DLD1 (cell line): ENCODE data around the gene CLEC3B.
"Not testable (repeated sequence)": the region's sequence is repeated elsewhere in the genome, so short reads cannot be mapped to it uniquely, and the experiment has no call there.

Source experiments
- in situ Hi-C: cut with HindIII; loops from 2 replicates; pipeline ENCODE4 v1.10.0; 2017; ENCODE audit warnings: low sequenced_read_pairs

CLEC3B gene

GRCh38 chr3:45060165-45060892 is 34.2 kb downstream of the CLEC3B start:
- in situ Hi-C loops: loop anchor here (25.0 kb wide), 1 partner anchor 177 kb away; the partner anchor contains the start of gene TMEM158

- in situ Hi-C loops: loop anchor here (25.0 kb wide), 1 partner anchor 175 kb away; the partner anchor contains the start of gene TMEM158
These were observed 36.6 kb downstream of the CLEC3B start for GRCh38 chr3:45062697-45063070.

GRCh38 chr3:45064512-45065372 is 38.6 kb downstream of the CLEC3B start:
- in situ Hi-C loops: loop anchor here (25.0 kb wide), 1 partner anchor 173 kb away; the partner anchor contains the start of gene TMEM158

- in situ Hi-C loops: loop anchor here (25.0 kb wide), 1 partner anchor 172 kb away; the partner anchor contains the start of gene TMEM158
These were observed 39.2 kb downstream of the CLEC3B start for GRCh38 chr3:45065373-45065720.

GRCh38 chr3:45066109-45066801 is 40.2 kb downstream of the CLEC3B start:
- in situ Hi-C loops: loop anchor here (25.0 kb wide), 1 partner anchor 171 kb away; the partner anchor contains the start of gene TMEM158

- in situ Hi-C loops: loop anchor here (25.0 kb wide), 1 partner anchor 170 kb away; the partner anchor contains the start of gene TMEM158
These were observed 41.4 kb downstream of the CLEC3B start for GRCh38 chr3:45067486-45067885.

GRCh38 chr3:45067941-45068340 is 41.8 kb downstream of the CLEC3B start:
- in situ Hi-C loops: loop anchor here (25.0 kb wide), 1 partner anchor 169 kb away; the partner anchor contains the start of gene TMEM158

- in situ Hi-C loops: loop anchor here (25.0 kb wide), 1 partner anchor 166 kb away; the partner anchor contains the start of gene TMEM158
These were observed 45.0 kb downstream of the CLEC3B start for GRCh38 chr3:45071075-45071474.

- in situ Hi-C loops: no loop called here
These were observed 49.9 kb downstream of the CLEC3B start for GRCh38 chr3:45075821-45076625.

- in situ Hi-C loops: not testable (repeated sequence)
These were observed 52.2 kb downstream of the CLEC3B start for GRCh38 chr3:45078256-45078655.

GRCh38 chr3:45078910-45079522 is 52.9 kb downstream of the CLEC3B start:
- in situ Hi-C loops: no loop called here

GRCh38 chr3:45079715-45080114 is 53.6 kb downstream of the CLEC3B start:
- in situ Hi-C loops: no loop called here

- in situ Hi-C loops: no loop called here
These were observed 54.7 kb downstream of the CLEC3B start for GRCh38 chr3:45080824-45081223.

GRCh38 chr3:45081506-45082141 is 55.5 kb downstream of the CLEC3B start:
- in situ Hi-C loops: no loop called here

- in situ Hi-C loops: no loop called here
These were observed 56.0 kb downstream of the CLEC3B start for GRCh38 chr3:45082142-45082538.

- in situ Hi-C loops: no loop called here
These were observed 56.9 kb downstream of the CLEC3B start for GRCh38 chr3:45083023-45083422.

- in situ Hi-C loops: no loop called here
These were observed 58.3 kb downstream of the CLEC3B start for GRCh38 chr3:45084361-45084760.

- in situ Hi-C loops: no loop called here
These were observed 59.0 kb downstream of the CLEC3B start for GRCh38 chr3:45084820-45085816.
